Suppressor macrophage treated with lipopolysaccharide for 4 hours (primary cell): Measurements from ENCODE around the gene KDM4C.

Experiments used
- DNase-seq: peaks from one replicate; pipeline ENCODE4 v3.0.0-alpha.2; 2020

KDM4C gene

DNA sequence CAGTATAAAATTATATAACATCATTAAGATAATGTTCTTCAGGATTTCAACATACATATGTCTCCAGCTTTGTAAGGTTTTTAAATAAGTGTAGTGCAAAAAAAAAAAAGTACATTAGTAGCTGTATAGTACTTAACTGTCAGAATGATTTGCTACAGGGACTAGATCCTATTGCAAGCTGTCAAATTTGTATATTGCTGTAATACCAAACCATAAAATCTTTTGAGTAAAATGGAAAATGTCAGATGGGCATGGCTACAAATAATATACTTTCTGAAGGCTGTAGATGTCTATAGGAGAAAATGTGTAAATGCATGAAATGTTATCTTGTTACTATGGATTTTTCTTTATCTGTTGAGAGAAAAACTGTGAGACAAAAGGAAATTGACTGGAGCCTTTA is 298.5 kb downstream of the KDM4C start:
- no peak for DNase-seq

DNA sequence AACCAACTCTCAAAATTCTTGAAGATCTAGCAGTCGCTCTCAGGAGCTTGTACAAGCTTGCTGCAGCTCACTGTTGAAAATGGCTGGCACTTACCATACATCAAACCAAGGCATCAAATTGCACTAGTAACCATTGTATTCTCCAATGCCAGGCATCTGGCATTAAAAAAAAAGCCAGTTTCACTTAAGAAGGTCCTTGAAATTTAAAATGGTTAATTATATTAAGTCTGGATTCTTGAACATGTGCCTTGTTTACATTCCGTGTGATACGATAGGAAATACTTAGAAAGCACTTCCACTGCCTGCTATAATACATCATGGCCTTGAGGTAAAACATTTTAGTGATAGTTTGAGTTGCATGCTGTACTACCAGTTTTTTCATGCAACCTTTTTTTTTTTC is 300.7 kb downstream of the KDM4C start:
- DNase-seq: no peak

DNA sequence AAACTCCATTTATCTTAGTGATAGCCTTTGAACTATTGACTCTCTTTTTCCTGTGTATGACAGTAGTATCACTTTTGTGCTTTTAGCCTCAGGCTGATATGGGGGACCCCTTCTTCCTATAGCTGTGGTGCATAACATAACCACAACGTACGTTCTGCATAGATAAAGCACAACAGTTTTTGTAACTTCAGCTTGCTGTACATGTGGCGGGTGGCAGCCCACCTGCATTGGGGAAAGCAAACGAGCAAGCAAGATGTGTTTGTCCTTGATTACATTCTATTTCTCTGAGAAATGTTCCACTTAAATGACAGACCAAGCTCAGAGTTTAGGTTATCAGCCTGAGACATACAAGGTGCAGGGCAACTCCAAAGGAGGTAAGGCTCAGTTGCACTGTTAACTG is 309.4 kb downstream of the KDM4C start:
- DNase-seq: no peak

DNA sequence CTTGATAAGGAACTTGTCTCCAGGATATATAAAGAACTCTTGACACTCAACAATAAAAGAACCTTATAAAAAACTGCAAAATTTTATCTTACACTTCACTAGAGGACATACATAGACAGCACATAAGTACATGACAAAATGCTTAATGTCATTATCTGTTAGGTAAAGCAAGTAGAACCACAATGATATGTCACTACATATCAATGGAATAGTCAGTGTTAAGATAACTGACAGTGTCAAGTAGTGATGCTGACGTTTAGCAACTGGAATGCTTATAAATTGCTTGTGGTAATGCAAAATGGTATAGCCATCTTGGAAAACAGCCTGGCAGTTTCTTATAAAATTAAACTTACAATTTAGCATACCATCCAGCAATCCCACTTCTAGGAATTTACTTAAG is 314.1 kb downstream of the KDM4C start:
- DNase-seq: no peak

DNA sequence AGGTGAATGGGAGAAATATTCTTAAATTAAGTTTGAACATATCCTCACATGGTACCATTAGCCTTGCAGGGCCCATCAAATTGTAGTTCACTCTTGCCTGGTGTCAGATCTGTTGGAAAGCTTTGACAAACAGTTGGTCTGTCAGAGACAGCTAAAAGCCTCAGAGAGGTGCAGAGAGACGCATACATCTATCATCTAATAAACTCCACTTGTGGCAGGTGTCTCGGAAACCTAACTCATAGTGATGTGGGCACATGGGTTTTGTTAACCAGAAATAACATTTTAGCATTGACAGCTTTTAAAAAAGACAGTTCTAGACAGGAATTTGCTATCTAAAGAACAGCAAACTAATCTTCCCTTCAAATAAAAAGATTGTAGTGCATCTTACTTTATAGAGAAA is 315.9 kb downstream of the KDM4C start:
- no peak for DNase-seq

DNA sequence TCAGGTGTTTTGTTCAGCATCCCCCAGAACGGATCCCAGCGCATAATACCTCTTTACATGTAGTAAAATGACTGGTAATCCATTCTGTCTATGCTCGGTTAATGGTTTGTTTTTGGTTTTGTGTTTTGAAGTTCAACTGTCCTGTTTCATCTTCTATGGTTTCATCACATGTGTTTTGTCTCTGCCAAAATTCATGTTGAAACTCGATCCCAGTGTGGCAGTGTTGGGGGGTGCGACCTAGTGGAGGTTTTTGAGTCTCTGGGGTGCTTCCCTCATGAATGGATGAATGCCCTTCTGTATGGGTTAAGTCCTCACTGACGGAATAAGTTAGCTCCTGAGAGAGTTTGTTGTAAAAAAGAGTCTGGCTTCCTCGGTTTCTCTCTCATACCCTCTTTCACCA is 317.4 kb downstream of the KDM4C start:
- no peak for DNase-seq

DNA sequence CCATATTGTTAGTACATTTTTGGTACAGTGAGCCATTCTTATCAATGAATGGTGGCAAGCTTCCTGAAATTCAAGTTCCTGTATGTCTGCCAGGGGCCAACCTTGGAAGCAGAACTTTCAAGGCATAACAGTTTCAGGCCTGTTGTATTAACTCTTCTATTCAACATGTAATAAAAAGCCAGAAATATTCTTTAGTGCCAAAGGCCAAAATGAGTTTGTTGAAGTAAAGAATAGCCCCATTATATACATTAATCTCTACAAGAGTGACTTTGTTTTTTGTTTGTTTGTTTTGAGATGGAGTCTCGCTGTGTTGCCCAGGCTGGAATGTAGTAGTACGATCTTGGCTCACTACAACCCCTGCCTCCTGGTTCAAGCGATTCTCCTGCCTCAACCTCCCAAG is 321.3 kb downstream of the KDM4C start:
- no peak for DNase-seq

DNA sequence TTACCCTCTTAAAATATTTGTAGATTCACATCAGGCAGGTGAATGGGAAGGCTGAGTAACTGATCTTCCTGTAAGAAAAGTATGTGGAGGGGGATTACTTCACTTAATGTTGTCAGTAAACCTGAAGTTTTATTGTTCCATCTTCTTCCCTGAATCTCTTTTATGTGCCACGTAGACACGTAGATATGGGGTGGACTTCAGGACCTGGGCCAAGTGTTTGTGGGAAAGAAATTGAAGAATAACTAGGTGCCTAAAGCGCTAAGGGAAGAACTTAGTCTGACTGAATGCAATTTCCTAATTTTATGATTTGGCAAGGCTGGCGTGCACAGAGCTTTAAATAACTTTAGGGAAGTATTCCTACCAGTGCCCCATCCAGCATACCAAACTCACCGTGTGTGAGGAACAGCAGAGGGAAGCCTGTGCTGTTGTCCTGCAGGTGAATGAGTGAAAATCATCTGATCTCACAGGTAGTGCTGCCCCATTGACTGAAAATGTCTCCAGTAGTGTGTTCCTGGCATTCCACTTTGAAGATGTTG is 323.4 kb downstream of the KDM4C start:
- DNase-seq: peak; percentile 55

DNA sequence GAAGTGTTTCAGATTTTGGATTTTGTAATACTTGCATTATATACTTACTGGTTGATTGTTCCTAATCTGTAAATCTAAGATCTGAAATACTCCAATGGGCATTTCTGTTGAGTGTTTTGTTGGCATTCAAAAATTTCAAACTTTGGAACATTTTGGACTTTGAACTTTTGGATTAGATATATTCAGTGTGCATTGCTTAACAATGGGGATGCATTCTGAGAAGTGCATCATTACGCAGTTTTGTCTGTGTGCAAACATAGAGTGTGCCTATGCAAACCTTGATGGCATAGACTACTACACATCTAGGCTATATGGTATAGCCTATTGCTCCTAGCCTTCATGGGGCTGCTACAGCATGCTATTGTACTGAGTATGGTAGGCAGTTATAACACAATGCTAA is 325.4 kb downstream of the KDM4C start:
- DNase-seq: no peak

DNA sequence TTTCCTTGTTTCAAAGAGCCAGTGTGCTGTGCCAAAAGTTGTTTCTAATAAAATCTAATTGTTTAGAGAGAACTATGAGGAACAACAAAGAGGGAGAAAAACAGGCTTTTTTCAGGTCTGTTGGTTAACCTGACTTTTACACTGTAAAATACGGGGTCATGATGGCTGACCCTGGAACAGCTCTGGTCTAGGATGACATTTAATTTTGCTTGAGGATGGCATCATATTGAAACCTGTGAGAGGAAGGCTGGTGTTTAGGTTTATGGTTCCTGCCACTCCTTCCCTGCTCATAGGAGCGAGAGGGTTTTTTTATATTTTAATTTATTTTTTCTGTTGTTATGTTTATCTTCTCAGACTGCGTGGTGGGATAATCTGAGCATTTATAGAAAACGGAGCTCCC is 327.6 kb downstream of the KDM4C start:
- no peak for DNase-seq

DNA sequence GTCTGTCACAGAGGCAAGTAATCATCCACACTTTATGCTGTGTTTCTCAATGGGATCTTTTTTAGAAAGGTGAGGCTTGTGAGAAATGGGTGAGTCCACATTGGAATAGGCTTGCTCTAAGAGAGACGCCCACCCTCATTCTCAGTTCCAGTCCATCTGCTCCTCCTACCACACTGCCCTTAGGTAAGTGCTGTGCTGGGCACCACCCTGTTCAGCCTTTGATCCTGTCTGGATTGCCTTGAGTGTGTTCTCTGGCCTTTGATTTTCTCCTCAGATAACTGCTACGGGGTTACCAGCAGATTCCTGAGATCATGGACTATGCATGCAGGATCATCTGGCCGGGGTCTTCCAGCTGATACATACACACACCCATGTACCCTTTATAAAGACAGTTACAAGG is 328.6 kb downstream of the KDM4C start:
- DNase-seq: no peak

DNA sequence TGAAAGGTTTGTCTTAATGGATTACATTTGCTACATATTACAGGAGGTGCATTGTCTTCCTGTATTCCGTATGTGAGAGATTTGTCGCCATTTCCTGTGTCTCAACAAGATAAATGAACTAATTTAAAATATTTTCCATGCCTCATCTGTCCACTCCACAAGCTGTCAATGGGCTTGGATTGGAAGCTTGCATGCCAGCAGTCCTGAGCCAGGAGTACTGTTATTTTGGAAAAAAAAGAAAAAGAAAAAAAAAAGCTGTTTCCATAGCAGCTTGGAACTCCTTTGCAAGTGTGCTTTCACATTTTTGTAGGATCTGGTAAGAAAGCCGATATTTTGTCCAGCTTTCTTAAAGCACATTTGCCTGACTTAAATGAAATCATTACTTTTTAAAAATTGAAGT is 330.8 kb downstream of the KDM4C start:
- no peak for DNase-seq

DNA sequence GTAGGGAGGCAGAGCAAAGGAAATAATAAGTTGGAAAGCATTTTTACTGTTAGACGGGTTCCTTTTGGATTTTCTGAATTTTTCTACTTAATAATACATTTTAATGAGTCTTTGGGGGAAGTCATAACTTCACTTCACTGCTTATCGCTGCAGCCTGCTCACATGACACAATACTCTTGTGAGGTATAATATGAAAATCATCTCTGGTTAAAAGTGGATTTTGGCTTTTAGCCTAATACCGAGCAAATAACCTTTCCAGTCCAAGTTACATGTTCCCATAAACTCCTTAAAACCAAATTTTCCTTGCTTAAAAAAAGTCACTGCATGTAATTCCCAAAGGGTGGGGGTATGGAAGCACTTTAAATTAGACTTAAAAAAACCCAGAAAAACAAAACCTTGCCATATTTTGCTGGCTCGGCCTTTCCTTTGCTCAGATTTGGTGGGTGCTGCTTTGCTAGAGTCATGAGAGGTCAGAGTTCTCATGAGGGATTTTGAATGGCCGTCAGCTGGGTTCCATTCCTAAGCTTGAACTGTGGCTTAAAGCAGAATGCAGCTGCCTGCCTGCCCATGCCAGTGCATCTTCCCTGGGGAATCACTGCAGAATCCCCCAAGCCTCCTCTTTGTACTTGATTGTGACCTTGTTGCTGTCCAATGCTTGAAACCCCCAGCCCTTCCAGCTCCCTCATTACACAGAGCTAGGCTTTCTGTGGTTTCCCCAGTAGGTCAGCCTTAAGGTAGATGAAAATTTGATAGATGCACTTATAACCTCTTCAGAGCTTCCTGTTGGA is 331.8 kb downstream of the KDM4C start:
- no peak for DNase-seq

DNA sequence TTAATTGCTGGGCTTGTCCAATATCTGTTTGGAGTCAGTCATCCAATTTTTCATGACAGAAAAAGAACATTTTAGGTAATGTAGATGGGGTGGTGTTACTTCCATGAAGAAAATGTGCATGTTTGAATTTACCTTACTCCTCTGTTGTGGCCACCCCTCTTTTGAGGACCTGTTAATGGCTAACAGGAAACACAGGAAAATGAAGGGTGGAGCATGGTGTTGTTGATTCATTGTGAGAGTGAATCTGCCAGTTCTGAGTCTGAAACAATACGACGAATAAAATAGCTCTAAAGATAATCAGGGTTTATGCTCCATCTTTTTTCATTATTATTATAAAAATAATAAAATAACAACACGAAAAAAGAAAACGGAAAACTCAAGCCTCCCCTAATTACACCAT is 335.3 kb downstream of the KDM4C start:
- DNase-seq: no peak

DNA sequence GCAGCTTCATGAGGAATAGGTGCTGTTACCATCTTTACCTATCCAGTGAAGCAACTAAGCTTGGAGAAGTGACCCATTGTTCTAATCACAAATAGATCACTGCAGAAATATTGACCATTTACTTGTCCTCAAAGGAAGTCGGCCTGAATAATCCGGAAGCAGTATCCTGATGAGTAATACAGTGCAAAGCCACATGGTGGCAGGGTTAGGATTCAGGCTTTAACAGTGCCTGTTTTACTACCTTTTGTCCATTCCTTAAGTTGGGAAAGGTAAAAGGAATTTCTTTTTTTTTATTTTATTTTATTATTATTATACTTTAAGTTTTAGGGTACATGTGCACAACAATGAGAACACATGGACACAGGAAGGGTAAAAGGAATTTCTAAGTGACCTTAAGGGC is 336.3 kb downstream of the KDM4C start:
- no peak for DNase-seq

DNA sequence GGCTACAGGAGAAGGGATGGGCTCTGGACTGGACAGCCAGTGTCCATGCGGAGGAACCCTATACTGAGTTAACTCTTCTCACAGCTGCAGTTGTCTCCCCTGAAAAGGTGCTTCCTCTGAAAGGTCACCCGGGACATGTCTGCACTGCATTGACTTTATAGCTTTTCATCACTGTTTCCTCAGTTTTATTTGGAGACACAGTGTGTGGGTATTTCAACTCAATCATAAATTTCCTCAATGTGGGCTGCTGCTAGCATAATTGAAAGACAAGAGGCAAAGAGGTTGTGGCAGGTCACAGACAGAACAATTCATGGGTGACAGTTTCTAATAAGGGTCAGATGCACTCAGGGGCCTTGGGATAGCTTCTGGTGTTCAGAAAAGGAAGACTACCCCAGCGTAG is 336.8 kb downstream of the KDM4C start:
- no peak for DNase-seq

DNA sequence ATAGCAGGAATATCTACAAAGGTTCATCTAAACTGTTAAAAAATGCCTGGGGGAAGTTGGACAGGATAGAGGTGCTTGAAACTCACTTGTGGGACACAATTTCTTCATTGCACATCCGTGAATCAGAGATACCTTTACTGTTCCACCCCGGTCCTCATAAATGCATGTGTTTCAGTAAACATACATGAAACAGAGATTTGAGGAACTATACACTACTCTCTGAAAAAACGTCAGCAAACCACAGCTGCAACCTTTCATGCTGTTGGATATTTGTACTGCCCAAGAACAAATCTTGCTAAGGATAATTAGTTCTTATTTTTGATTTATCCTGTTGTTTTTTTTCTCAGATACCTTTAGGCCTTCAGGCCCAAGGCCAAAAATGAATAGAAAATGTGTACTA is 337.3 kb downstream of the KDM4C start:
- no peak for DNase-seq

DNA sequence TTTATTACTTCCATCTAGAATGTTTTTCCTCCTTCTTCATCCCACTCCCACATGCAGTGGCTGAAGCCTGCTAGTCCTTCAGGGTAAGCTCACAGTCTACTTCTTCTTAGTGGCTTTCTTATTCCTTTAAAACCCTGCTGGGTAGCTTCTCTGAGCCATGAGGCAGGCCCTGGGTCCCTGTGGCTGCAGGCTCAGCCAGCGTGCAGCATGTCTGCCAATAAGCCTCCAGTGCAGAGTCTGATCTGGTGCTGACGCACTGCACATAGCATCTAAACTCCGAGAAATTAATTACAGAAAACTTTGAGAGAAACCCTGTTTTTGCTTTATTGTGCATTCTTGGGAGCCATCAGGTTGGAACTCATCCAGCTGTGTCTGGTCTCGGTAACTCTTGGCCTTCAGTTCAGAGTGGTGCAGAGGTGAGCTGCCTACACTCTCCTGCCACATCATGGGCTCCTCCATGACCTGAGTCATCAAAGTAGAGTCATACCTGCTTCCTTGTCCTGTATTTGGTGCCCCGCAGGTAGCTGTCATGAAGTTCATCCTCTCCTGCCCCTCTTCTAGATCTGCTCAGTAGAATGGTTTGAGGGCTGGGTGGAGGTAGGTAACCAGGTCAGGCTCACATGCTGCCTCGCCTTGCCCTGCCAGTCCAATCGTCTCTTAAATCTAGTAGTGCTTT is 339.4 kb downstream of the KDM4C start:
- no peak for DNase-seq

DNA sequence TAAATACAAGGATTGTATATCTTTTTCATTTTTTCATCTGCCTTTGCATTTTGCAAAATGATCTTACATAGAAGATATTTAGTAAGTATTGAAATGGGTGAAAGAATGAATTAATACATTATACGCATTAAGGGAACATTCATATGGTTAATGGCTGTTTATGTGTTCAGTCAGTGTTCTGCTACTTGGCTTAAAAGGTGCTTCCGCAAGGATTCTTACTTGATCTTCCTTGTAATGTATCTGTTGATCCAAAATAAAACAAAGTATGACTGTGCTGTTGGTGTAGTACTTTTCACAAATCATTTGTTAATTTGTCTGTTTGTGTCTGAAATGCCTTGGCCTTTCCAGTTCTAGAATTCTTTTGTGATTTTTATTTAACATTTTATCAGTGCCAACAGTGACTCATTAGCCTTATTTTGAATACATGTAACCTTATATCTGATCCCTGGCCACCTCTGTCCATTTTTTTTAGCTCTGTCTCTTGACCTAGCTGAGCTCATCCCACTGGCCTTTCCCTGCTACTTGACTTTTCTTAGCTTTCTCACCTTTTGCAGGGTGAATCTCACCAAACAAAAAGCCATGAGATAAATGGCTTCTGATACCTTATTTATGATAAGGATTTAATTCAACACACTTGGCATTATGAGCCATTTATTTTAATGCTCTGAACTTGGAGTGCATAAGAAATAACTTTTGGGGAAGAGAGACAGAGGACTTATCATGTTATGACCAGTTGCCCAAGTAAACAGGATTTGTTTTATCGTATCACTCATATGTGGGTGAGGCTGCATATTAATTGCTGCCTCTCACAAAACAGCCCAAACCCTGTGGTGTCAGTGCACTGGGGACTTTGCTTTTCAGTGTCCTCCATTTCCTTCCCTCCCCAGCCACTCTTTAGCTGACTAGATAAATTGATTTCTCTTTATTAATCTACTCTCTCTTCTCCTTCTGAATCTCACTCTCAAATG is 340.3 kb downstream of the KDM4C start:
- no peak for DNase-seq

DNA sequence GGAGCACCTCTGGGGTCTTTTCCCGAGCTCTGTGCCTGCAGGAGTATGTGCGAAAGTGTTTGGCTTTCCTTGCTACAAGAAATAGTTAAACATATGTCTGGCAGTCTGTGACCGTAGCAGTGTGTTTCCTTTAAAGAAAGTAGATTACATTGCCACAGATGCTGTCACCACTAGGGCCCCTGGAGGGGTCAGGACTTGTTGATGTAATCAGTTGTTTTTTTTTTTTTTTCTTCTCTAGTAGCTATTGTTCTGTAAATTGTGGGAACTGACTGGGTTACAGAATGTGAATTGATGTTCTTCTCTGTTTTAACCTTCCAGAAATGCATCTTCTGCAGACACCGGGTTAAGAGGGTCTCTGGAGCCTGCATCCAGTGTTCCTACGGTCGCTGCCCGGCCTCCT is 345.6 kb downstream of the KDM4C start:
- DNase-seq: no peak

DNA sequence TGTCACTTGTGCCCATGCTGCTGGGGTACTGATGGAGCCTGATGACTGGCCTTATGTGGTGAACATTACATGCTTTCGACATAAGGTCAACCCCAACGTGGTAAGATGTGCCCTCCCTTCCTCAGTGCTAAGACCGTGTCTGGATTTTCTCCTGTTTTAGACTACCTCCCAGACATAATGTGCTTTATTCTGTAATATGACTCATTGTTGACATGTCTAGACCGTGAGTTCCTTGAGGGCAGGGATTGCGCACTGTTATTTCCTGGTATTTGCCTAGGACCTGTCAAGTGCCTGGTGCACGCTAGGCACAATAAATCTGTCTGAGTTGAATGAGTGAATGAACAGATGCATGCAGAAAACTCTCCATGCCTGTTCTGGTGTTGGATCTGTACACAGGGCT is 346.0 kb downstream of the KDM4C start:
- no peak for DNase-seq

DNA sequence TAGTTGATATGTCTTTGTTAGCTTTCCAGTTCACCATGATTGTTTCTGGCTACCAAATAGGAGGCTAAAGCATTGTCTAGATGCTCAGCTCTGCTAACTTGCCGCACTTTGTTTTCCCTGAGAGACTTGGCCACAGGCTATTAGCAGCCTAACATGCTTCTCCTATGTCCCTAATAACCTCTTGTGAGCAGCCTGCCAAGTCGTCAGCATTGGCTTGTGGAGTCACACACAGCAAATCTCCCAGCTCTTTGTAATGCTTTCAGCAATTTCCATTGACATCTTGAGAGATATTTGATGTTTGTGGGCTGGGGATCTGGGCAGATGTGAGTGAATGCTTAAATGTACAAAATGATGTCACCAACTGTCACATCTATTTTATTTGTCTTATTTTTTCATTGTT is 346.9 kb downstream of the KDM4C start:
- no peak for DNase-seq

DNA sequence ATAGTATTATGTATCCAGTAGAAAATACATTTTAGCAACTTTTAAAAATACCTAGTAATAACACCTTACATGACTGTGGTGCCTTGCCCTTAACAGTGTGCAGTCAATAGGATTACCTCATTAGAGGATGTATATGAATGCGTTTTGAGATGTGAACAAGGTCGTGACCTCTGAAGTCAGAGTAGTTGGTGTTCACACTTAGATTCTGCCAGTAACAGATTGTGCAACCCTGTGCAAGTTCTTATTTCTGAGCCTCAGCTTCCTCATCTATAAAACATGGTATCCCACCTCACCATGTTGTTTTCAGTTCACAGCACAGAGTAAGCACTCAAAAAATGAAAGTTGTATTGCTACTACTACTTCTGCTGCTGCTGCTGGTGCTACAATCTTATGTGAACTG is 347.3 kb downstream of the KDM4C start:
- peak; percentile 51 for DNase-seq
